Superior temporal gyrus (tissue), 1 donor: ENCODE data around the gene ARHGAP15.

Experiments used
- DNase-seq: peaks from one replicate; pipeline ENCODE4 v3.0.0-alpha.2; 2016; ENCODE audit errors: extremely low spot score

Gene ARHGAP15

DNA sequence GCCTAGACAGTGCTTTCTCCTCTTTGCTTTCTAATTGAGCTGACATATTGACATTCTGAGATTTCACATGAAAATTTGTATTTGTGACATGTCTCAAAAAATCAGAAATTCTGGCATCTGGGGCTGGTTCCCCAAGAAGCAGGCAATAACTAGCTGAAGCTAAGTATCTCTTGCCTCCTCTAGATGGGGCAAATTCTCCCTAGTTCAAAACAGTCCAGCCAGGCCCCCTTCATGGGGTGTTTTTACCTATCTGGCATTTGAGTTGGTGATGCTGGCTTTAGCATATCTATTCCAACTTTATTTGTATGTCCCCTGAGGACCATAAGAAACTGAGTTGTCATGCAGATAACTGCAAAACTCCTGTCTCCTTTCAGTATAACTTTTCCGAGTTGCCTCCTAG is 39.9 kb downstream of the ARHGAP15 start:
- no peak for DNase-seq

- DNase-seq, result no peak
Observed at GRCh38 chr2:143171817-143172216, 42.6 kb downstream of the ARHGAP15 start.

- DNase-seq, result no peak
Observed at GRCh38 chr2:143175438-143175837, 46.2 kb downstream of the ARHGAP15 start.

- DNase-seq, result no peak
Observed at GRCh38 chr2:143176606-143177005, 47.4 kb downstream of the ARHGAP15 start.

- no peak for DNase-seq
Observed at GRCh38 chr2:143177096-143177786, 48.0 kb downstream of the ARHGAP15 start.

DNA sequence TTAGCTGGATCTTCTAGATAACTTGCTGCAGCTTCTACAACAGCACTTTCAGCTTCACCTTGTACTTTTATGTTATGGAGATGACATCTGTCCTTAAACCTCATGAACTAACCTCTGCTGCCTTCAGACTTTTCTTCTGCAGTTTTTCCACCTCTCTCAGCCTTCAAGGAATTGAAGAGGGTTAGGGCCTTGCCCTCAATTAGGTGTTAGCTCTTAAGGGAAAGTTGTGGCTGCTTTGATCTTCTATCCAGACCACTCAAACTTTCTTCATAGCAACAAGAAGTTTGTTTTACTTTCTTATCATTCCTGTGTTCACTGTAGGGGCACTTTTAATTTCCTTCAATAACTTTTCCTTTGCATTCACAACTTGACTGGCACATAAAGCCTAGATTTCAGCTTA is 52.3 kb downstream of the ARHGAP15 start:
- DNase-seq, result no peak

- no peak for DNase-seq
Observed at GRCh38 chr2:143182649-143183048, 53.4 kb downstream of the ARHGAP15 start.

- DNase-seq, result no peak
Observed at GRCh38 chr2:143183804-143184463, 54.7 kb downstream of the ARHGAP15 start.

GRCh38 chr2:143186876-143187275 is 57.7 kb downstream of the ARHGAP15 start:
- DNase-seq, result no peak

DNA sequence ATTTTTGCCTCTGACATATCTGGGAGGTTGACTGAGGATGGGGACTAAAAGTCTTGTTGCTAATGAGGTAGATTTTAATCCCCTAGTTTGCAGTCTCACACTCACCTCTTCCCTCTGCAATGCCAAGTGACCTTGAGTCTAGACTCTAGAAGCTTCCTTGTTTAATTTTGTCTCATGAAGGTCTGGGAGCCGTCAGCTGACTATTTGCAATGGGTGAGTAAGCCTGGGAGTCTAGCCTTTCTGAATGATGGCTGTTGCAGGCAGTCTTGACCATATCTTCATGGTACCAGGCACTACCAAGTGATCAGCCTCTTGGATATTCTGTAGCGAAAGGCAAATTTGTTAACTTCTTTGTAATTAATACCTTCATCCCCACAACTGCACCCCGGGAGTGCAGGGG is 61.2 kb downstream of the ARHGAP15 start:
- DNase-seq, result no peak

- no peak for DNase-seq
Observed at GRCh38 chr2:143192106-143192505, 62.9 kb downstream of the ARHGAP15 start.

DNA sequence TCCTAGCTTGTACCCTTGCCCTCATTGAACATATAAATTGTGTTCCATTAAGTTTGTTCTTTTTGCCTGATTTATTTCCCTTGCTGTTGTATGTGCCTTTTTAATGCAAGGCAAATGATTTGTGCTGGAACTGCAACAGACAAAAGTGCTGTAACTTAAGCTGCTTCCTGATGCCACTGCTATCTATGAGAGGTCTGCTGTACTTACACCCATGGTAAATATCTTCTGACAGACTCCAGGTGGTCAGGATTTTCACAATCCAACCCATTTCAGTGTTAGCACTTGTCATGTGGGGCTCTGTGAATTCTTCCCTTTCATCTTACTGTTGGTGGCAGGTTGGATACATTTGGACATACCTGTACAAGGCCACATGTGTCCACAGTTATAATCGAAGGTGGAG is 63.5 kb downstream of the ARHGAP15 start:
- no peak for DNase-seq

DNA sequence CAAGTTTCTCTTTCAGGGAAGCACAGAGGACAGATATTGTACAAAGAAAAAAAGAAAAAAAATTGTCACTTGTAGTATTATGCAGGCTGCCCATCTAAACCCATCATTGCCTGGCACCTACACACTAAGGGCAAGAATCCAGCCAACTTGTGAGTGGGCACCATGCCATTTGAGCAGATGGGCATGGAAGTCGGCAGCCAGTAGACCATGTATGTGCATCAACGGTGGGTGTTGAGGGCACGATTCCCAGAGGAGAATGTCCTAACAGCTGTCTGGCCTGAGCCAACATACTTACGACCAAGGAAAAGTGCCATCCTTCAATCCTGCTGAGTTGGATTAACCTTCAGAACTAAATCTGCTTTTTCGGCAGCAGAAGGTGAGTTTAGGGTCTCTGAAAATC is 63.9 kb downstream of the ARHGAP15 start:
- DNase-seq, result peak; percentile 48

GRCh38 chr2:143195511-143195910 is 66.3 kb downstream of the ARHGAP15 start:
- no peak for DNase-seq

DNA sequence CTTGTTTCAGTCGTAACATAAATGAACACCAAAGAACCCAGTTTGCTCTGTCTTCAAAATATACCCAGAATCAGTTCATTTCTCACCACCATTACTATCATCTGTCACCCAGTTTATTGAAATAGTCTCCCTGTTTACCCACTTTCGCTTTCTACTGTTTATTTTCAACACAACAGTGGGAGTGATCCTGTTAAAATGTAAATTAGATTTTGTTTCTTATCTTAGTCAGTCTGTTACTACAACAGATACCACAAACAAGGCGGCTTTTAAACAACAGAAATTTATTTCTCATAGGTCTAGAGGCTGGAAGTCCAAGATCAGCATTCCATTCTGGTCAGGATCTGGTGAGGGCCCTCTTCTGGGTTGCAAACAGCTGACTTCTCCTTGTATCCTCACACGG is 74.8 kb downstream of the ARHGAP15 start:
- DNase-seq, result no peak

DNA sequence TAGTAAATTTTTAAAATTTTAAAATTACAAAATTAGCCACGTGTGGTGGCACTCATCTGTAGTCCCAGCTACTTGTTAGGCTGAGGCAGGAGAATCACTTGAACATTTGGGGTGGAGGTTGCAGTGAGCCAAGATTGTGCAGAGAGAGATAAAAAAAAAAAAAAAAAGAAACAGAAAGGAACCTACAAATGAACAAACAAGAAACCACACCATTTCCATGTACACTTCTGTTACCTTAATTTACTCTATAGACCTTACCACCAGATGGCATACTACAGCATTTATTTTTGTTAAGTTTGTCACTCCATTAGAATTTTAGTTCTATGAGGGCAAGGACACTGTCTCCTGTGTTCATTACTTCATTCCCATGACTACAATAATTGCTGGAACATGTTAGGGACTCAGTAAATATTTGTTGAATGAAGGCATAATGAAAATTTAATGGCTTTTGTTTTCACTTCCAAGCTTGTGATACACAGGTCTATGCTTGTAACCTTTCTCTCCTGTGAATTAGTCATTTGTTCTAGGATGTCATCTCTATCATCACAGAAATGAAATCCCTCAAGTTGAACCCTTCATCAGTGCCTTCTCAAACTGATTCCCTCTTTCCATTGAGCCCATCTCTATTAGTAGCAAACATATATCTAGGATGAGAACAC is 76.0 kb downstream of the ARHGAP15 start:
- no peak for DNase-seq

DNA sequence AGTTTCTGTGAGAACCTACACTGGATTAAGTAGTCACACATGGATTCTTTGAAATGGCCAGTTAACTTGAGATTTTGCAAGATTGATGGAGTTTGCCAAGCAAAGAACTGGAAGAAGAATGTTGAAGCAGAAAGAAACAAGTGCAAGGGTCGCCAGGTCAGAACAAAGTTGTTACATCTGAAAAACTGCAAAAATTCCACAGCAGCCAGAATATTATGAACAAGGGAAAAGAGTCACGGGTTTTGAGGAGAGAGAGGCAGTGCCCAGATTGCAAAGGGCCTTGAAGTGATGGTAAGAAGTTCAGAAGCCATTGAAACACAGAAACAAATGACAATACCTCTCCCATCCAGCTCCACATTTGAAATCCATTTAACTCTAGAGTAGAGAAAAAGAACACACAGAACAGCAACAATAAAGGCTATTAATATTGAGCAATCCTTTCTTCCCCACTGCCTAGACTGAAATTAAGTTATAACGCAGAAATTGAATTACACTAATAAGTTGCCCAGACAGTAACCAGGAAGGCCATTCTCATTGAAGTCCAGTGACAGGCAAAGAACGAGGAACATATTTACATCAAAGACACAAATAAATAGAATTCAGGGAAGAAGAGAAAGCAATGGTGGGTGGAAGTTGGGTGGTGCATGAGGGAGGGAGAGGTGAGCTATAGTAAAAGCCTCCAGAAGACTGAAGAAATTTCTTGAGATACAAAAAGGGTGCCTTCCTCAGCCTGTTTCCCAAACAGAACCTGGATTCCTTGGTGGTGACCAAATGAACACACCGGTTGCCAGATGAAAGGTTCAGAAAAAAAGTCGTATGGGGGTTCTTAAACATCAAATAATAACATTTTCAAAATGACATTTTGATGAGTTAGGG is 80.6 kb downstream of the ARHGAP15 start:
- no peak for DNase-seq

DNA sequence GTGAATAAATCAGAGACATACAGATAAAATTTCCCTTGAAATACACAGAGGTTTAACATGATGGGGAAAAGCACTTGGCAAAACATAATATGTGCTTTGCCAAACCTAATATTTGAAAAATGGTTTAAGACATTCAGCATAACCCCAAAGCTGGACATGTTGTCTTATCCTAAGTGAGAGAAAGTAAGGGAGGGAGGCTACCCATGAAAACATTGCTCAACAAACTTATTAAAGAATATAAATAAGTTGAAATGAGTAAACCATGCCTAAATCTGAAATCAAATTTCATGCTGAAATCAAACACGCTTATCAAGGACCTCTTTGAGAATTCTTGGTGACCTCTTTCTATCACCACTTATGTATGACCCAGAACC is 81.2 kb downstream of the ARHGAP15 start:
- no peak for DNase-seq

GRCh38 chr2:143217512-143218115 is 88.4 kb downstream of the ARHGAP15 start:
- no peak for DNase-seq

GRCh38 chr2:143218621-143219020 is 89.4 kb downstream of the ARHGAP15 start:
- no peak for DNase-seq

- DNase-seq, result no peak
Observed at GRCh38 chr2:143219266-143219665, 90.0 kb downstream of the ARHGAP15 start.

DNA sequence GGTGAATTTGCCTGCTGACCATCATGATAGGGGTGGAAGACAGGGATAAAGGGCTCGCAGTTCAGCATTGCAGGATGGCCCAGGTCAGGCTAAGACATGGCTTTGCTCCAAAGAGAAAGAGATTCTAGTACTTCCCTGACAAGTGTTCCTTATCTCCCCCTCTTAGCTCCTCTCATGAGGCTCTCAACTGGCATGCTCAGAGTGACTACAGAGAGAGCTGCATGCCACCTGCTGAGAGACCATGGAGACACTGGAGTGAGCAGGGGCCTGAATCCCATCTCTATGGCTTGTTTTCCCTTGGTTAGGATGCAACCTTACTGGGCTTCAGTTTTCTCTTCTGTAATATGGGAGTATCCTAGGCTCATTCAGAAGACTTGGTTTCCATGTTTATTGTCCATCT is 94.3 kb downstream of the ARHGAP15 start:
- no peak for DNase-seq
